Vagina (tissue), 2 donors: ENCODE measurements around the gene GNG7.

Experiments
- CTCF ChIP-seq, 3 experiments: fragments of 450-650 bp in 2 of 3; fragments of 200-600 bp in 1 of 3; sonication (generic) in 1 of 3; IDR thresholded peaks; one replicate each; pipeline ENCODE4 v1.5.1; 2017 to 2019; ENCODE audit warnings: antibody characterized with exemption in 3 of 3, mild to moderate bottlenecking in 2 of 3, moderate library complexity in 2 of 3
- POLR2A ChIP-seq, 2 donors: fragments of 450-650 bp; IDR thresholded peaks; one replicate each; pipeline ENCODE4 v1.6.1; 2017; ENCODE audit warnings: antibody characterized with exemption in 2 of 2, mild to moderate bottlenecking in 2 of 2, moderate library complexity in 2 of 2
- POLR2AphosphoS5 ChIP-seq, 2 donors: sonication (generic); formaldehyde crosslinking; IDR thresholded peaks; one replicate each; pipeline ENCODE4 v1.9.0; 2017; ENCODE audit warnings: antibody characterized with exemption in 2 of 2, mild to moderate bottlenecking in 2 of 2, low read depth in 1 of 2; ENCODE audit not compliant: insufficient read depth in 1 of 2

- TF ChIP-seq CTCF (IDR thresholded peaks at IDR 0.05) (no peak), POLR2A (IDR thresholded peaks at IDR 0.05) (no peak), POLR2AphosphoS5 (IDR thresholded peaks at IDR 0.05; ENCODE audit: insufficient read depth in 1 of 2, low read depth in 1 of 2) (no peak)
Measured at GRCh38 chr19:2733930-2734588, 31.6 kb upstream of the GNG7 start.
